B cell (primary cell): ENCODE results near the gene TEKT5. TPM values are rescaled to one million over a fixed set of nuclear protein-coding genes. Genes with fewer than 3 reads are reported as not detected.

ENCODE experiments used
- ATAC-seq: fragments of 200-7000 bp; cut with Tn5 transposase; one replicate; pipeline ENCODE4 v1.10.0; 2021; ENCODE audit warnings: low read depth, mild to moderate bottlenecking, moderate number of reproducible peaks, moderate library complexity
- CTCF ChIA-PET: fragments of 350-600 bp; sonication (Branson Sonifier 250); formaldehyde crosslinking; loops from one replicate; lab custom pipeline; 2021; ENCODE audit warnings: antibody characterized with exemption, inconsistent platforms; lab: Charles Lee
- POLR2A ChIA-PET: fragments of 350-600 bp; sonication (Branson Sonifier 250); formaldehyde crosslinking; loops from one replicate; lab custom pipeline; 2021; ENCODE audit warnings: antibody characterized with exemption; lab: Charles Lee
- DNase-seq: peaks from one replicate; pipeline ENCODE4 v3.0.0; 2013
- H2AFZ ChIP-seq: 2 replicates; pipeline ENCODE4 v1.6.1; 2012; ENCODE audit warnings: mild to moderate bottlenecking, low read depth, low read length; ENCODE audit not compliant: insufficient read depth, poor library complexity, severe bottlenecking
- H3K27ac ChIP-seq, 2 donors: 1 replicate in 1 of 2; 2 replicates in 1 of 2; pipeline ENCODE4 v1.5.1; 2012 to 2013; ENCODE audit warnings: low read length in 2 of 2, mild to moderate bottlenecking in 2 of 2, moderate library complexity in 1 of 2
- H3K27me3 ChIP-seq, 4 experiments: fragments of 200-600 bp in 1 of 4; sonication (generic) in 1 of 4; replicated peaks in 1 of 4; 1 replicate in 2 of 4; 2 replicates in 2 of 4; pipeline versions ENCODE4 v1.6.1 to v1.7.0; 2013 to 2016; ENCODE audit warnings: low read length in 3 of 4, mild to moderate bottlenecking in 2 of 4, mixed read lengths in 1 of 4, moderate library complexity in 1 of 4; ENCODE audit not compliant: insufficient read depth in 4 of 4, control insufficient read depth in 3 of 4; ENCODE audit errors: control extremely low read depth in 1 of 4
- H3K36me3 ChIP-seq, 2 experiments: replicated peaks in 1 of 2; 1 replicate in 1 of 2; 2 replicates in 1 of 2; pipeline versions ENCODE4 v1.6.1 to v1.7.1; 2013; ENCODE audit warnings: low read length in 1 of 2; ENCODE audit not compliant: insufficient read depth in 2 of 2, control insufficient read depth in 1 of 2; ENCODE audit errors: control extremely low read depth in 1 of 2, extremely low read depth in 1 of 2
- H3K4me1 ChIP-seq, 2 donors: fragments of 200-600 bp in 1 of 2; sonication (generic) in 1 of 2; 1 replicate in 1 of 2; 2 replicates in 1 of 2; pipeline versions ENCODE4 v1.5.1 to v1.6.1; 2013 to 2017; ENCODE audit warnings: low read length in 2 of 2; ENCODE audit not compliant: control insufficient read depth in 2 of 2, insufficient read depth in 2 of 2
- H3K4me2 ChIP-seq: replicated peaks from 2 replicates; pipeline ENCODE3; 2012; ENCODE audit warnings: mild to moderate bottlenecking, low read depth, low read length; ENCODE audit not compliant: poor library complexity, severe bottlenecking
- H3K4me3 ChIP-seq, 5 experiments: fragments of 200-600 bp in 1 of 5; sonication (generic) in 1 of 5; 1 replicate in 3 of 5; 2 replicates in 2 of 5; pipeline versions ENCODE4 v1.5.1 to v1.7.0; 2011 to 2016; ENCODE audit warnings: low read length in 4 of 5, mild to moderate bottlenecking in 4 of 5, low read depth in 2 of 5, control low read depth in 1 of 5, moderate library complexity in 1 of 5; ENCODE audit not compliant: insufficient read depth in 1 of 5; ENCODE audit errors: control extremely low read depth in 1 of 5, extremely low read depth in 1 of 5
- H3K79me2 ChIP-seq: fragments of 200-600 bp; sonication (generic); one replicate; pipeline ENCODE4 v1.6.0; 2016; ENCODE audit warnings: low read length; ENCODE audit not compliant: control insufficient read depth, insufficient read depth
- H3K9ac ChIP-seq: fragments of 200-600 bp; sonication (generic); 2 replicates; pipeline ENCODE4 v1.6.1; 2017; ENCODE audit warnings: mild to moderate bottlenecking, low read length, moderate library complexity
- H3K9me3 ChIP-seq, 3 donors: one replicate each; pipeline versions ENCODE4 v1.6.1 to v1.7.1; 2013; ENCODE audit warnings: low read length in 2 of 3; ENCODE audit not compliant: control insufficient read depth in 2 of 3, insufficient read depth in 1 of 3; ENCODE audit errors: control extremely low read depth in 1 of 3
- H4K20me1 ChIP-seq: 2 replicates; pipeline ENCODE4 v1.6.0; 2012; ENCODE audit warnings: mild to moderate bottlenecking, low read length; ENCODE audit not compliant: insufficient read depth, control insufficient read depth, poor library complexity, severe bottlenecking
- H3K27ac Mint-ChIP-seq: one replicate; pipeline ENCODE4 v1.8.0; 2021; ENCODE audit warnings: mixed read lengths
- H3K27me3 Mint-ChIP-seq: one replicate; pipeline ENCODE4 v1.8.0; 2021; ENCODE audit warnings: mixed read lengths
- H3K4me1 Mint-ChIP-seq: one replicate; pipeline ENCODE4 v1.8.0; 2021; ENCODE audit warnings: mixed read lengths
- H3K4me3 Mint-ChIP-seq: one replicate; pipeline ENCODE4 v1.8.0; 2021; ENCODE audit warnings: mixed read lengths
- H3K9me3 Mint-ChIP-seq: one replicate; pipeline ENCODE4 v1.8.0; 2022; ENCODE audit warnings: mixed read lengths; ENCODE audit not compliant: insufficient read depth
- CTCF ChIP-seq: fragments of 200-600 bp; IDR thresholded peaks from one replicate; pipeline ENCODE4 v1.8.0; 2022; ENCODE audit warnings: antibody characterized with exemption, mild to moderate bottlenecking
- EZH2 ChIP-seq: IDR thresholded peaks from 2 replicates; pipeline ENCODE4 v1.6.1; 2012; ENCODE audit warnings: borderline replicate concordance, low read depth, mild to moderate bottlenecking, moderate library complexity, low read length; ENCODE audit not compliant: insufficient read depth, poor library complexity, severe bottlenecking
- WGBS: methylation state at CpG from one replicate; pipeline ENCODE4 v1.1.5; 2013; ENCODE audit warnings: missing lambda C conversion rate; ENCODE audit not compliant: insufficient coverage; 5-methylcytosine and 5-hydroxymethylcytosine counted together
- intact Hi-C: fragments of 100-400 bp; cut with micrococcal nuclease; formaldehyde crosslinking; loops from one replicate; pipeline ENCODE4 v1.10.0; 2022
- polyA plus RNA-seq: library from polyadenylated mRNA; depleted of rRNA; stranded (reverse); fragments of >200 nt; gene quantifications from 2 replicates; pipeline ENCODE4 v1.2.3, GENCODE V29; 2012
- total RNA-seq, 2 donors: library from RNA; stranded (reverse); fragments of 120-200 nt in 1 of 2; gene quantifications; 1 replicate in 1 of 2; 2 replicates in 1 of 2; pipeline versions ENCODE4 v1.2.3 to v1.2.4, GENCODE V29; 2013 to 2022

TEKT5 gene
- total and polyA plus RNA-seq, 2 donors (not counting 1 experiment from before 2014, with no cell fraction given), result 0.42 to 0.57 TPM

DNA sequence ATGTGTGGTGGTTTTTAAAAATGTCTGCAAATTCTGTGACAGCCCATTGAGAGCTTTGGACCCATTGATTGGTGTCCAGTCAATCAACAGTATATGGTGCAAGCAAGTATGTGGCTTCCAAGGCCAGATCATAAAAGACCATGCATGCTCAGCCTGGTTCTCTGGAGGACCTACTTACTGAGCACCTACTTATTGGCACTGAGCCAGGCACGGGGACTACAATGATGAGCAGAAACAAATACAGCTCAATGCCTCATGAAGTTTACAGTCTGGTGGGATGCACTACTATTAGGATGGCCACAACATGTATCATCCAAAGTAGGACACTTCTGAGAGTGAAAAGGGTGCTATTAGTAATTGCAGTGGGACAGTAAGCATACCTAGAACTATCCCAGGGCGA lies 107.1 kb downstream of the TEKT5 start:
- Mint-ChIP-seq H3K4me1 (no peaks in the 10 kb centered on the region), H3K27me3 (peaks cover 53% of the 10 kb centered on the region), H3K4me3 (no peak overlapping the region), H3K9me3 (no peaks in the 10 kb centered on the region), H3K27ac (no peak overlapping the region)
- H3K4me1 ChIP-seq, result no peaks in the 10 kb centered on the region
- H2AFZ ChIP-seq, result no peak overlapping the region
- H3K27me3 ChIP-seq, result peaks cover 0 to 25% (median 9%) of the 10 kb centered on the region in 4 experiments
- no peak for DNase-seq
- WGBS, result 67% methylated on average over 1 of the region's 2 CpGs
- no peak overlapping the region for H3K9ac ChIP-seq
- no peak overlapping the region for H3K4me2 ChIP-seq
- H3K79me2 ChIP-seq, result no peaks in the 10 kb centered on the region
- ChIA-PET POLR2A (no interaction called here), CTCF (no interaction called here)
- intact Hi-C loops, result no loop called here
- H3K36me3 ChIP-seq, result no peaks in the 10 kb centered on the region
- H3K27ac ChIP-seq, result no peak overlapping the region
- ATAC-seq, result no peak
- no peak overlapping the region for H3K4me3 ChIP-seq
- TF ChIP-seq EZH2, result no peak
- TF ChIP-seq CTCF, result no peak
- no peaks in the 10 kb centered on the region for H4K20me1 ChIP-seq
- no peaks in the 10 kb centered on the region for H3K9me3 ChIP-seq

- no peak overlapping the region for H2AFZ ChIP-seq
- H3K36me3 ChIP-seq, result no peaks in the 10 kb centered on the region
- ATAC-seq (no peak), DNase-seq (no peak)
- H3K9ac ChIP-seq, result no peak overlapping the region
- ChIA-PET POLR2A (no interaction called here), CTCF (no interaction called here)
- H3K4me3 ChIP-seq, result no peak overlapping the region
- peaks cover 0 to 3% (median 0%) of the 10 kb centered on the region in 3 donors for H3K9me3 ChIP-seq
- Mint-ChIP-seq H3K27me3 (peaks cover 70% of the 10 kb centered on the region), H3K9me3 (no peaks in the 10 kb centered on the region), H3K27ac (no peak overlapping the region), H3K4me1 (peaks cover 7% of the 10 kb centered on the region), H3K4me3 (no peak overlapping the region)
- H3K79me2 ChIP-seq, result no peaks in the 10 kb centered on the region
- intact Hi-C loops, result no loop called here
- WGBS, result 89% methylated on average over 3 of the region's 5 CpGs
- H3K4me1 ChIP-seq, result peaks cover 9 to 14% of the 10 kb centered on the region in 2 donors
- H3K27ac ChIP-seq, result no peak overlapping the region
- H3K4me2 ChIP-seq, result no peak overlapping the region
- TF ChIP-seq EZH2 (no peak), CTCF (no peak)
- peaks cover 0 to 40% (median 15%) of the 10 kb centered on the region in 4 experiments for H3K27me3 ChIP-seq
- no peaks in the 10 kb centered on the region for H4K20me1 ChIP-seq
Observed at GRCh38 chr16:10584981-10585438, 109.7 kb downstream of the TEKT5 start.
